Hindlimb muscle (tissue), 1 donor: ENCODE results near the gene MTUS2. TPM values are rescaled to one million over a fixed set of nuclear protein-coding genes. Genes with fewer than 3 reads are reported as not detected.

ENCODE experiments used
- DNase-seq: peaks from one replicate; pipeline ENCODE4 v3.0.0-alpha.2; 2013
- polyA plus RNA-seq: library from polyadenylated mRNA; unstranded; fragments of 120-200 nt; gene quantifications from one replicate; pipeline ENCODE4 v1.2.1, GENCODE V29; 2013; ENCODE audit not compliant: insufficient read length

The MTUS2 gene
- polyA plus RNA-seq, 1 donor: 24.3 TPM

DNA sequence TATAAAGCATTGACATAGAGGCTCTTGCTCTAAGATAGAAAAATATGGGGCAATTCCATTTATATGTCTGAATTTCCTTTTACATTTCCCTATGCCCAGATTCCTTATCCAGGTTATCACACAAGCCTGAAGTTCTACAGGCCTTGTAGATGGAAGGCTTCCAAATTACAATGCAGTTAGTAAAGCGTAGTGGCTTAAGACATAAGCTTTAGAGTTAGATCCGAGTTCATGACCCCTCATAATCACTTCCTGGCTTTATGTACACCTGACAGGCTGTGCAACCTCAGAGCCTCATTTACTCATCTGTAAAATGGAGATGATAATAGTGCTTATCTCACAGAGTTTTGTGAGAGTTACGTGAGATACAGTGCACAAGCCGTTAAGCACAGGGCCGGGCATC, 601.9 kb downstream of the MTUS2 start:
- DNase-seq: no peak

DNA sequence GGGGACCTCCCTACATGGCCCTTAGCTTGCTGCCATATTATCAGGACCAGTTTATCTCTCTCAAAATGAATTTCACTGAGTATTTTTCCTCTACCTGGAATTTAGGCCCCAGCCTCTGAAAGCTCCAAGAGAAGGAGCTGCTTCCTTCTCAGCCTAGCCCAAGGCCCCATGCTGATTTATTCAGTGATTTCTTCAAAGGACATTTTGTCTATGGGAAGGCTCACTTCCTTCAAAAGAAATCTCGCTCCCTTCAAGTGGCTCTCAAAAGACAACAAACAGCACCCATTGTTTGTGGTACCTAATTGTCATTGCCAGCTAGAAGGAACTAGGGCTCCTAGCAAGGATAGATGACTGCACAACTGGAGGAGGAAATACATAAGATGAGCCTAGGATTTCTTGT, 602.9 kb downstream of the MTUS2 start:
- no peak for DNase-seq

DNA sequence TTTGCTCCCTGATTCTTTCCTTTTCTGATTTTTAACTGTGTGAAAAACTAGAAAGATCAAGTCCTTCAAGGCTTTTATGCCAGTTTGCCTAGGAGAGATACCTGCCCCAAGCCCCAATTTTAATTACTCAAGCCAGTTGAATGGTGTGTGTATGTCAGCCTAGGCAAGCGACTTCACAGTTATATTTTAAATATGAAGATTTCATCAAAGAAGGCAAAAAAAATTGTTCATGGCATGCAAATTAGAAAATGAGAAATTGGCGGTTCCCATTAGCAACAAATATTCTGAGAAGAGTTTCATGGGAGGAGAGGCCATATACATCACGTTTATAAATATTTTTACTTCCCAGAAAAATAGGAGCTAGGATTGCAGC, 607.8 kb downstream of the MTUS2 start:
- no peak for DNase-seq

DNA sequence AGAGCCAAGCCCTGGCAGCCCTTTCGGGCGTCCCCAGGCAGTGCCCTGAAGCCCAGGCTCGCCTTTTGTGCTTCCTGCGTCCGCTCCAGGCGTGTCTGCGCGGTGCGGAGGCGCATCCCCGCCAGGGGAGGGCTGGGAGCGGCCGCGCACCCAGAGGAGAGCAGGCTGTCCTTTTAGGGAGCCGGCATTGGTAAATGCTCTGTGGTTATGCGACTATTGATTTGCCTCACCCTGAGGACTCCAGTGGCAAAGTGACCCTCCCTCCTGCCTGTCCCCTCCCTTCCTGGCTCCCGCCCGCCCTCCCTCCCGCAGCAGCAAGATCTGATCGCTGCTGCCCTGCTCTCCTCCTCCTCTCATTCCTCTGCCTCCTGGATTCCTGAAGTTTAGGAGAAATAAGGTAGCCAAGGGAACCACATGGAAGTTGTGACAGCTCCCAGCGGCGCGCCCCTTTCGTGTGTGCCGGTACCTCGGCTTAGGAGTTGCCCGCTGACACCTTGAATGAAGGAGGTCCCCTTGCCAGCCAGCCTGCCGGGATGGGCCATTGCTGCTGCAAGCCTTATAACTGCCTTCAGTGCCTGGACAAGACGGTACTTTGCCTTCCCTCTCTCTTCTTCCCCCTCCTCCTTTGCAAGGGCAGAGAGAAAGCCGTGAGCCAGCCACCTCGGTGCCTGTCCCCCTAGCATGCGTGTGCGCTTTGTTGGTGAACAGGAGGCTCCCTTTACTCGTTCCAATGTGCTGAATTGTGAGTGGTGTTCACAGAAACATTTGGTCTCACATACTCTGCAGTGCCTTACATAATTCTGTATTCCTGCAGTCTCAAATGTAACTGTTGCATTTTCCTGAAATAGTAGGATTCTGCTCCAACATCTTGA, 608.4 kb downstream of the MTUS2 start:
- no peak for DNase-seq

DNA sequence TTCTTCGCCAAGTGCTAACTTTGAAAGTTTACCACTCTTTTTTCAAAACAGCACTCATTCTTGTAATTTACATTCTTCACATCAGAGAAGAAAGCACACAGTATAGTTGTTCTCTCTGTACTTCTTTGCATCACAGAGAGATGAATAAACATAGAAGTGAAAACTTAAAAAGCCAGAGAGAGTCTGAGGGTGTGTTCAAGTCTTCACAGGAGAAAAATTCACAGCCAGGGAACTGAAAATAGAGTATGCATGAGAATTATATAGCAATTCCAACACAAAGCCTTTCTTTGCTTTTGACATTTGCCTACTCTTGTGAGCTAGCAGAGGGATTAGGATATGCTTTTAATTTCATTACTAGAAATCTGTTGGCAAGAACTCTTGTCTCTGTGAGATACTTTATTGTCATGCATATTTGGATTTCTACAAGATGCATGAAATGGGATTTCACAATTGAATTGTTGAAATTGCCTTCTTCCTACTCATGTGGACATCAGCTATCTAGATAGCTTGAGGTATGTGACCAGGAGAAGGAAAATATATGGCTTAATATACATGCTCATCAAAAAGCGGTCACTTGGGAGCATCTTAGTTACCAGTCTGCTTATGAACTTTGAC, 609.3 kb downstream of the MTUS2 start:
- no peak for DNase-seq

DNA sequence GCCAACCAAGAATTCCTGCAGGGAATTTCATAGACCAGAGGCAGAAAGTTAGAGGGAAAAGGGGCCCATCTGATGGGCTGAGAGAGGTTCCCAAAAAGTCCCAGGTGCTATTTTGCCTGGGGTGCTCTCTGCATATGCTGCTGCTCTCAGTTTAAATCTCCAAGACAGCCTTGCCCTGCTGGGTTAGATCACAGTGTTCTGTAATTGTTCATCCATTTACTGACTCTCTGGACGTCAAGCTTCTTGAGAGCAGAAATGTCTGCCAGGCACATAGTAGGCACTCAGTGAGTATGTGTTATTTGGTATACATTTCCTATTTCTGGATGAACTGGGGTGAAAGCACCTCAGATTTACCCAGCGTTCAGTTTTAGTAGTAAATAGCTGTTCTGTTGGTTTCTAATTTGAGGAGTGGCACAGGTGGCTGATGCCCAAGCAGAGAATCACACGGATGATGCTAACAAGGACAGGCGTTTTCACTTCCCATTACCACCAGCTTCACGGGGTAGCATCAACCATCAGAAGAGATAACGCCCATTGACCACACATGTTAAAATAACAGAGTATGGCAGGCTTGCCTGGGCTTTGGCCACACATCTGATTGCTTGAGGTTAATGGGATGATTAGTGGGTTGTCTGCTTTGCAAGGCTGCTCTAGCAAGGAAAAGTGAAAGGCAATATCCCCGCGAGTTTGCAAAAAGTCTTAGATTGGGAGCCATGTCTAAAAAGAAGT, 614.2 kb downstream of the MTUS2 start:
- DNase-seq: no peak

DNA sequence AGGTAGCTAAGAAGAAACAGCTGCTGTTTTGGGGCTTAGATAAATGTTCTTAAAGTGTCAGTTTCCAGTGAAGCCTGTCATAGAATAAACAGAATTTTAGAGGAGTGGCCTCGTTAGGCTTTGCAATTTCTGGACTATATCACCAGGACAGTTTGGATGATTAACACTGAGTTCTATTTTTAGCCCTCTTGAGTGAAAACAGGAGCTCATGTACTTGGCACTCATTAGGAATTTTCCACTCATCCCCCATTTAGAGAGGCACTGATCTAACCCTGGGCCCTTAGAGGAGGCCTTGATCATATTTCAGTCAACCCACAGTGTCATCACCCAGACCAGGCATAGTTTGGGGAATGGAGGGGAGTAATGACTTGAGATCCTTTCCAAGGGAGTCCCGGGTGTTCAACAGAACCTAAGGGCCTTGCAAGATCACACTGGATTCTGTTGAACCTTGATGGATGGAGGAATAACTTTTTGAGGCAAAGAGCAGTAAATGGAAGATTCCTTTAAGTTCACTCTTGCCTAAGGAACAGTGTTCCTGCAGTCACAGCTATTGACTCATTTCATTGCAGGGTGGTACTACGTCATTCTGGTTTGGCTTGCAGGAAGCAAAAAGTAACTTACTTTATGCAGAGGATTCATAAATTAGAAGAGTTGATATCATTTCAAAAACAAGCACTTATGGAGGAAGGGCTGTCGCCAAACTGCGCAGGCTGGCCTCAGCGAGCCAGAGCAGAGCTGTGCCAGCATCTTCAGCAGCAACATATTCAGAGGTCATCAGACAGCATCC, 615.2 kb downstream of the MTUS2 start:
- DNase-seq: no peak

DNA sequence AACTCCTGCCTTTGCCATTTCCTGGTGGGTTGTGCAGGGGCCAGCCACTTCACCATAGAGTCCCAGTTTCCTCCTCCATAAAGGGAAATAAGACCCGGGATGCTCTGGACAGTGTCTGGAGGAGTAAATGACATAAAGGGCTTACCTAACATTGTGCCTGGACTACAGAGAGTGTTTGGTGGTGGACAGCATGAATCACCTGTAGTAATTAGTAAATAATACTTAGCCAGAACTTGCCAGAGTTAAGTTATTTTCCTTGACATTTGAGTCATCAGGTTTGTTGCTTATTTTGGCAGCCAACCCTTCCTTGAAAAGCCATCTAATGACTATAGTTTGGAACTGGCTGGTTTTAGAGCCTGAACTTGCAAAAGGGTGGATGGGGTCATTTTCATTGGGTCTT, 616.2 kb downstream of the MTUS2 start:
- no peak for DNase-seq

DNA sequence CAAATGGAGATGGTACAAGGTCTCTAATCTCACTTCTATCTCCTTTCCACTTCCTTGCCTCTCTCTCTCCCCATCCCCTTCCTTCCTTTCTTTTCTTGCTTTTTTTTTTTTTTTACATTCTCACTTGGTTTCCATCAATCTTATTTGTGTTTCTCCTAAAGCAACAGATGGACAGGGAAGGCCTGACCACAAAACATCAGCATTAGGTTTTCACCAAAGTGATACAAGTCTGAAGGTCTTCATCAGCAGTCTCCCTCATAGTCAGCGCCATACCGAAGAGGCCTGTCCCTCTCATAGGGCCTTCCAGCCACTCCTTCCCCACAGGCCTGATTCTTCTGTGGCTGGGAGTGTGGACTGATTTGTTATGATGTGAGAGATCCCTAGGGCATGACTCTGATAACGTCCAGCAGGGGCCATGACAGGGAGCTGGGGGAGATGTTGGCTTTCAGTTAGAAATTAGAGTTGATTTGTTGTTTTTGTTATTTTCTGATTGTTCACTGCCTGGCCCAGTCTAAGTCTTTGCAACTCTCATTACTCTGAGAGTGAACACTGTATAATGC, 616.7 kb downstream of the MTUS2 start:
- DNase-seq: no peak

DNA sequence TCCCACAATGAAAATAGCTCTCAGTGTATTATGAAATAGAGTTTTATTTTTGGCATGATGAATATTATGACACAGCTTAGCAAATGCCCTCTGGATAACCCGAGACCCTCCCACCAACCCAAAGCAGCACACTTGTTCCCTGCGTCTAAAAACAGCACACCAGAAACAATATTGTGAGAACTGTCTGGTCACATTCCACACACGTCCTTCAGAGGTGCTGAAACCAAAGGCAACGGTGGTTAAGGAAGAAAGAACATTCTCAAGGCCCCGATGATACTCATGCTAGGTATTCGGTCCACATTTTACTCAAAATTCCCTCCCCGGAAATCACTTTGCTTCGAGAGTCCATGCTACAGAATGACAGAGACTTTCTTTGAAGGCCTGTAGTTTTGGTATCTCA, 618.6 kb downstream of the MTUS2 start:
- no peak for DNase-seq

DNA sequence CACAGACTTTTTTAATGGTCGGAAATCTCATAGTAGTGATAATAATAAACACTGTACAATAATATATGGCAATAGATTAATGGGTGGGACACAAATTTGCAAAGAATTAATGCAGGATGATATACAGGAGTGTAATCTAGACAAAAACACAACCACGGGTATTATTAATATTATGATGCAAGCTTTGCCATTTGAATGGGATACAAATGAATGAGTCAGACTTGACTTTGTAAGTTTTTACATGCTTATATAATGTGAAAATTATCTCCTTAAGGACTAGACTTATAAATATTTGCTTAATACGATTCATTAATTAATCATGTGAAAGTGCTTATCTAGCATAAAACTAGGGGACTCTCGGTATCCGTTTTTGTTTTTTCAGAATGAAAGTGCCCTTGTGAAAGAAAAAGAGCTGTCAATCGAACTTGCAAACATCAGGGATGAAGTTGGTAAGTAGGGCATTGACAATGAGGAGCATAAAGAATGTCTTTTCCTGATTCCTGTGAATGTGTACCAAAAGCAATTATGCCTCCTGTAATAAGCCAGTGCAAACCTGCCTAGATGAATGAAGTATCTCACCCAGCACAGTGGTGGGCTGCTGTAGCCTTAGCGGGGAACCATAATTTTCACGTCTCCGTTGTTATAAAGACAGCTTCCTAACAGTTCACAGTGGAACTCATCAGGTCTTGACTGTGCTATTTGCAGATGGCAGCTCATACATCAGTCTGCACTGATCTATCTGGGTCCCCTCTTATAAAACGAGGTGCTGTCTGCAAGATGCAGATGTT, 619.7 kb downstream of the MTUS2 start:
- no peak for DNase-seq

DNA sequence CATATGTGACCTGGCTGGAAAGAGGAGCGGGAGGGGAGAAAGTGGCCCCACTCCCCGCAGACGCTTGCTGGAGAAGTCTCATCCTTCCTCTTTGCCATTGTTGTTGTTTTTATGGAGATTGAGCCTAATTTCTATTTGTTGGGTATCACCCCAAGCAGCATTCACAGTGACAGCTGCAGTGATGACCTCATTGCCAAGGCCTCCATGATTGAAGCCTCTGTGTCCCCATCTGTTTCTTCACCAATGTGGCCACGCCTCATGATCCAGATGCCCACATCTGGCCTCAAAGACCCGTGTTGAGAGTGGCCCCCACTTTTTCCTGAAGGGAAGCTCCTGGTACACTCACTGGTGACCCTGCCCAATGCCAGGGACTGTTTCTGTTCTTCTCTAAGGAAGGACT, 621.2 kb downstream of the MTUS2 start:
- DNase-seq: no peak

DNA sequence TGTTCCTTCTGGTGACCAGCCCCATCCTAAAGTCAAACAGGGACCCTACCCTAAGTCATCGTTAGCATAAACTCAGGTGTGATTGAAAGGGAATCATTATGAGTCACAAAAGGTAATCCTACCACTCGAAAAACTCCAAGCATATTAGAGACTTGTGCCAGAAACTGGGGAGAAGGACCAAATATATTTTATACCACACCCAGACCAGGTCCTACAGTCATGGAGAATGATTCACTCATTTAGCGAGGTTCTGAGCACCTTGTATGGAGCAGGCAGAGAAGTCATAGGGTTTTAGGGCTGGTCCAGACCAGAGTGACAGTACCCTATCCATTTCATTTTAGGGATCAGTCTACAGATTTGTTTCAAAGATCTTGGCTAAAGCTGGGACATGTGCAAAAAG, 625.9 kb downstream of the MTUS2 start:
- no peak for DNase-seq

DNA sequence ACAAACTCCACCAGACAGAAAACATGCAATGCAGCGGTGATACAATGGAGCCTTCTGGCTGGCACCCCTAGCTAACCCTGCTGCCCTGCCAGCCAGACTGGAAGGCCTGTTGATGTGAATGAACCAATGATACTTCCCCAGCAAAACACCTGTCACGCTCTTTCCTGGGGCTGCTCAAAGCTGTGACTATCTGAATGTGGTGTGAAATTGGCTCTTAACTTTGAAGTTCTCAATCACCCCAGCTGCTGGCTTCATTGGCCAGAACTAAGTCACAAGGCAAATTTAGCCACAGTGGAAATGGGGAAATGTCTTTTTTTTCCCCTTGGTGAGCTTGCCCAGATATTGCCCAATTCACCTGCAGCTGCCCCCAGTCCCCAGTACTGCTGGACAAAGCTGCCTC, 628.0 kb downstream of the MTUS2 start:
- DNase-seq: no peak

DNA sequence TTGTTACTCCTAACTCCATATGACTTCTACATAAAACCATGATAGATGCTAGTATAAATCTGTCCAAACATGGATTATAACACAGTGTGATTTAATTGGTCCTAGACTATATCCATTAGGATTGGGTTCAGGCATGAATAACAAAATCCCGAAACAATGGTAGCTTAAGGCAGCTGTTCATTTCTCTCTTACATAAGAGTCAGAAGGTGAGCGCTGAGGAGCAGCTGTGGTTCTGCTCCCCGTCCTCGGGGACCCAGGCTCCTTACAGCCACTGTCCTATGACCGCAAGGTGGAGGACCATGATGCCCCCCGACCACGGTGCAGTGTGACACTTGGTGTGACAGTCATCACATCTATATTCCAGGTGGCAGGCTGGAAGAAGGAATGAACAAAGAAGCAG, 629.6 kb downstream of the MTUS2 start:
- no peak for DNase-seq

DNA sequence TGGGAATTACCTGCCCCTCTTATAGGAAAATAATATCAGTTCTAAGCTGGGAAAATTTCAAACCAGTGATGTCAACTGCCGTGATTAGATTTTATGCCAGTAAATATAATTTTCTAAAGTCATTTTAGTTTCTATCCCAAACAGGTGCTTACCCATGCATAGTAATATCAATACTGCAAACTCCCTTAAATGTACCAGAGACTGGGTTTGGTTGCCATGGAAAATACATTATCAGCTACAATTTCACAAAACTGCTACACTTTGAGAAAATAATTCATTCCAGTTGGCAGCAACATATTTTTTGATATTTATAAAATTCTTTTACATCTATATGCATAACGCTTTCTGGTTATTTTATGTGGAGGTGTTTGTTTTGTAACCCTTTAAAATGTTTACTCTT, 631.8 kb downstream of the MTUS2 start:
- DNase-seq: no peak

DNA sequence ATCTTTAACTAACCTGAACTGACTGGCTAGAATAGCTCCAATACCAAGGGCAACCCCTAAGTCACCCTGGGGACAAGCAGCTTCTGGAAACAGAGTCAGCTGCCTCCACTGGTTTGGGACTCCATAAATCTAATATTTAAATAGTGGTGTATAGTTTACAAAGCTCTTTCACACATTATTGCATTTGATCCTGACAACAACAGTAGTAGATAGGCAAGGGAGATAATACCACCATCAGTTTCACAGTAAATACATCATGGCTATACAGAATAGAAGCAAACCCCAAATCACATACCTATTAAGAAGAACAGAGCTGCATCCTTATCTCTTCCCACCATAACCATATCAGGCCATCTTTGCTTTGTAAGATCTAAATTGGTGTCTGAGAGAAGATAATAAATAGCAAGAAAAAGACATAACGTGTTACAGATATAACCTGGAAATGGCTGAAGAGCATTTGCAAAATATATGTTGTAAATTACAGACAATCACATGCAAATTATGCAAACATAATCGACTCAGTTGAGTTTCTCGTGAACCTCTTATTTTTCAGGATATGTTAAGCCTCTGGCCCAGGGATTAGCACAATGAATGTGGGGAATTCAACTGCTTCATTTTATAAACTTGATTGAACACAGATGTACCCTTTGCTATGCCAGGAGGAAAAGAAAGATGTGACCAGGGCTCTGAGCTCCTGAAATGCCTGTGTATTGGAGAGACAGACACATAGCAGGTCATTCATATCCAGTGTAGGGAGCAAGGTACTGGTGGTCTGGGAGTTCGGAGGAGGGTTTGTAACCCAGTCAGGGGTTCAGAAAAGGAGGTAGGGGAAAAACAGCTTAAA, 632.9 kb downstream of the MTUS2 start:
- DNase-seq: no peak

DNA sequence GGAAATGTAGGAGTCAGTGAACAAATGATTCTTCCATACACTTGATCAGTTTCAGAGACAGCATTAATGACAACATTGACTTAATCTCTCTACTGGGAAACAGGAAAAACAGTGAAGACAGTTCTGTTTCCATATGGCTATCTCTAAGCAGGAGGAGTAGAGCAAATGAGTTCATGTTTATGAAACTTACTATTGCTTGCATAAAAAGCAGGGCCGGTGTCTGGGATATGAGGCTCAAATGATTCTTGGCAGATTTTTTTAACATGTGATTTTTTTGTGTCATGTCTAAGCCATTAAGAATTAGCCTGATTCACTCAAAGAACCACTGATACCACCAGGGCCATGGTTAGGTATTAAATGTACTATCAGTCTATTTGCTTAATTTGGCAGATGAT, 633.5 kb downstream of the MTUS2 start:
- DNase-seq: no peak

DNA sequence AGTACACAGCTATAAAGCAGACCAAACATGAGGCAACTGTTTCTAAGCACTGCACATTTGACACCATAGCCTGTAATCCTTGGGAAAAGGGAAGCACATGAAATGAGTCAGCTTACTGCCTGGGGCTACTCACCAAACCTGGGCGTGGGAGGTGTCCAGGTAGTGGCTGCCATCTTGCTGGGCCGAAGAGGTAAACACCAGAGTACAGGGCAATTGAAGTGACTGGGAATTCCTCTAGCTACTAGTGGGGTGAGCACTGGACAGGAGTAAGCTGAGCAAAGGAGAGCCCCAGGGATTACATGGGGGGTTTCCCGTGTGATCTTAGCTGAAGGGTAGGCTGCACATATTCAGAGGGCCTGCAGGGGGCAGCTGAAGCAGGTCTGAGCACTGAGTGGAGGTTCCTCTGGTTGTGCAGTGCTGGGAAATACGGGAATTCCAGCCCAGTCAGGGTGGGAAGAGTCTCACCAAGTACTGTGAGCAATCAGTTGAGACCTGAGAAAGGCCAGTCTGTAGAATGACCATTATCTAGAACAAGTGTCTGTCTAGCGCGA, 634.9 kb downstream of the MTUS2 start:
- DNase-seq: no peak

DNA sequence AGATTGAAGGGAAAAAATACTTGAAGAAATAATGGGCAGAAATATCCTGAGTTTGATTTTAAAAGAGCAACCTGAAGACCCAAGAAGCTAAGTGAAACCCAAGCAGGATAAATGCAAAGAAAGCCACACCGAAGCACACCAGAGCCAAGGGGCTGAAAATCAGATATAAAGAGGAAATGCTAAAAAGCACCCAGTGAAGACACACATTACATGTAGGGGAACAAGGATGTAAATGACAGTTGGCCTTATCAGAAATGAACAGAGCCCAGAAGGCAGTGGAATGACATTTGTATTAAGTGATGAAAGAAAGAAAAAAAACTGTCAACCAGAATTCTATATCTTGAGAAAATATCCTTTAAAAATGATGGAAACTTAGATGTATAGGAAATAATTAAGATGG, 636.3 kb downstream of the MTUS2 start:
- DNase-seq: no peak

DNA sequence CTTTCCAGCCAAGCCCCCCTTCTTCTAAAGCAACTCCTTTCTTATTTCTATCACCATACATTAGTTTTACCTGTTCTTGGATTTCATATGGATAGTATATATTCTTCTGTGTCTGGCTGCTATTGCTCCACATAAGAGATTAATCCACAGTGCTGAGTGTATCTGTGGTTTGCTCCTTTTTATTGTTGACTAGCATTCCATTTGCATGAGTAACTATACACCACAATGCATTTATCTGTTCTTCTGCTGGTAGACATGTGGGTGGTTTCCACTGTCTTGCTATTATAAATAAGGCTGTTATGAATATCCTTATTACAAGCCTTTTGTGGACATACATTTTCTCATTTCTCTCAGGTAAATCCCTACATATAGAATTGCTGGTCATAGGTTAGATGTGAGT, 637.2 kb downstream of the MTUS2 start:
- no peak for DNase-seq
